Pancreas (tissue), 10 donors: ENCODE data around the gene DPH7. TPM values are rescaled to one million over a fixed set of nuclear protein-coding genes. Genes with fewer than 3 reads are reported as not detected.
"Not testable (repeated sequence)": the region's sequence is repeated elsewhere in the genome, so short reads cannot be mapped to it uniquely, and the experiment has no call there.

Experiments used
- ATAC-seq, 4 donors: fragments of 200-7000 bp; cut with Tn5 transposase; one replicate each; pipeline versions ENCODE4 v1.8.0 to v1.9.1; 2020; ENCODE audit warnings: mild to moderate bottlenecking in 4 of 4, moderate library complexity in 4 of 4
- DNase-seq, 6 donors: peaks; one replicate each; pipeline ENCODE4 v3.0.0-alpha.2; 2020
- FAIRE-seq: peaks from 2 replicates; lab custom pipeline; 2012; peaks lifted over from hg19 to GRCh38; lab: Jason Lieb, UNC
- H3K27ac ChIP-seq, 4 donors: fragments of 200-600 bp; sonication (generic); 1 replicate in 3 of 4; 2 replicates in 1 of 4; pipeline versions ENCODE4 v1.5.0 to v1.8.0; 2020
- H3K27me3 ChIP-seq, 4 donors: fragments of 200-600 bp; one replicate each; pipeline ENCODE4 v1.8.0; 2021
- H3K36me3 ChIP-seq, 3 donors: fragments of 200-600 bp; sonication (generic) in 1 of 3; one replicate each; pipeline versions ENCODE4 v1.5.0 to v1.8.0; 2020 to 2021
- H3K4me1 ChIP-seq, 3 donors: fragments of 200-600 bp; one replicate each; pipeline ENCODE4 v1.8.0; 2021
- H3K4me3 ChIP-seq, 4 donors: fragments of 200-600 bp; sonication (generic) in 2 of 4; one replicate each; pipeline versions ENCODE4 v1.5.0 to v1.8.0; 2020 to 2021
- H3K9me3 ChIP-seq, 4 donors: fragments of 200-600 bp; one replicate each; pipeline ENCODE4 v1.8.0; 2021
- WGBS, 2 donors: extraction: QIAGEN DNeasy Blood & Tissue Kit; methylation state at CpG; one replicate each; pipeline ENCODE4 v1.1.7; 2013; 5-methylcytosine and 5-hydroxymethylcytosine counted together
- intact Hi-C, 3 donors: fragments of 100-400 bp; cut with DNase I; formaldehyde crosslinking; loops; one replicate each; pipeline versions ENCODE4 v1.11.1 to v1.14.2; 2022
- polyA plus RNA-seq, 2 donors: library from polyadenylated mRNA; stranded (reverse); fragments of 200-250 nt; gene quantifications; one replicate each; pipeline ENCODE4 v1.2.3, GENCODE V29; 2013
- total RNA-seq, 6 donors: library from RNA; stranded (reverse); fragmentation: NEBNext Ultra II Directional in 4 of 6; extraction: Animal tissue kit (Norgen Biotek cat#: 25700) in 4 of 6; gene quantifications; one replicate each; pipeline versions ENCODE4 v1.2.1 to v1.2.4, GENCODE V29; 2021 to 2023
- TF ChIP-seq, protein P1 (sequence below), 4 donors: fragments of 200-600 bp; sonication (generic) in 3 of 4; IDR thresholded peaks; one replicate each; pipeline versions ENCODE4 v1.5.0 to v1.8.0; 2021; ENCODE audit warnings: antibody characterized with exemption in 4 of 4
- donor health status: healthy with polysubstance abuse.
- donor health status: DM: no; HTN: no; CAD: no; lungs with moderate emphysema.
- donor health status: DM: no; HTN: no; CAD: no.
- donor health status: control.
- donor health status: control.
- donor health status: Bipolar disorder and iron deficiency.
- donor health status: DM: yes; HTN: yes; CAD: no.
- donor health status: DM: no; HTN: no; CAD: no.
- donor health status: DM: no; HTN: no; CAD: no.
- donor health status: DM: yes; HTN: yes; CAD: no.

Gene DPH7
- total and polyA plus RNA-seq, 8 donors = 16.7 to 174 (median 24.8) TPM

DNA sequence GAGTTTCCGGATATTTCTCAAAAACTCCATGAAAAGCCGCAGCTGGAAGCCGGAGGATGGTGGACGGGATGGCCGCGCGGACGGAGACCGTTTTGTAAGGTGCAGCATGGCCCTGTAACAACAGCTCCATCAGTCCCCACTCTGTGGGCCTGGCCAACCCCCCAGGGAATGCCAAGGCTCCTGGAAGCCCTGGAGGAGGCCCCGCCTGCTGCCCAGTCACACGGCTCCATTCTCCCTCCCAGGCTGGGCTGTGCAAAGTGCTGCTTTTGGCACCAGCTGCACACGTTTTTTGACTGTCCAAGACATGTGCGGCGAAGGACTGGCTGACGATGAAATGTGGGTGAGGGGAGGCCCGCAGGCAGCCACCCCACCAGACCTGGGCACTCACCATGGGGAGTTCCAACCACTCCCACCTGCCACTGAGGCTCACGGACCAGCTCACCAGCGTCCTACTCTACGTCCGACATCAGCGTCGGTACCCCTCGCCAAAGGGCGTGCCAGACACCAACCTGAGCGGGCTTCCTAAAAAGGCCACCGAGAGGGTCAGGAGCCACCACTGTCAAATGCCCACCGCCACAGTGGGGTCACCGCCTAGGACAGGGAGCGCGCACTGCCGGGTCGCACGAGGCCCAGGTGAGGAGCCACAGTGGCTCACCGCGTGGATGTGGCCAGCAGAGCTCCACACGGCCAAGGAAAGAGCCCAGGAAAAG lies 55.8 kb downstream of the DPH7 start:
- H3K27me3 ChIP-seq = no peaks in the 10 kb centered on the region
- no peak overlapping the region for H3K4me3 ChIP-seq
- 94% methylated on average over 36 of the region's 36 CpGs for WGBS, 2 donors
- peaks cover 6 to 15% (median 9%) of the 10 kb centered on the region in 3 donors for H3K4me1 ChIP-seq
- H3K36me3 ChIP-seq = no peaks in the 10 kb centered on the region
- H3K9me3 ChIP-seq = no peaks in the 10 kb centered on the region
- FAIRE-seq = no peak
- intact Hi-C loops = loop anchor here in 2 of 3 donors (10.0 kb wide), 2 partner anchors 228 to 248 kb away; partner anchors contain the start of gene TOR4A (in 1 of the 2)
- DNase-seq = peak in 2 of 6 donors; percentile 8 to 53
- no peak for ATAC-seq
- no peak overlapping the region for H3K27ac ChIP-seq
- TF ChIP-seq, protein P1, sequence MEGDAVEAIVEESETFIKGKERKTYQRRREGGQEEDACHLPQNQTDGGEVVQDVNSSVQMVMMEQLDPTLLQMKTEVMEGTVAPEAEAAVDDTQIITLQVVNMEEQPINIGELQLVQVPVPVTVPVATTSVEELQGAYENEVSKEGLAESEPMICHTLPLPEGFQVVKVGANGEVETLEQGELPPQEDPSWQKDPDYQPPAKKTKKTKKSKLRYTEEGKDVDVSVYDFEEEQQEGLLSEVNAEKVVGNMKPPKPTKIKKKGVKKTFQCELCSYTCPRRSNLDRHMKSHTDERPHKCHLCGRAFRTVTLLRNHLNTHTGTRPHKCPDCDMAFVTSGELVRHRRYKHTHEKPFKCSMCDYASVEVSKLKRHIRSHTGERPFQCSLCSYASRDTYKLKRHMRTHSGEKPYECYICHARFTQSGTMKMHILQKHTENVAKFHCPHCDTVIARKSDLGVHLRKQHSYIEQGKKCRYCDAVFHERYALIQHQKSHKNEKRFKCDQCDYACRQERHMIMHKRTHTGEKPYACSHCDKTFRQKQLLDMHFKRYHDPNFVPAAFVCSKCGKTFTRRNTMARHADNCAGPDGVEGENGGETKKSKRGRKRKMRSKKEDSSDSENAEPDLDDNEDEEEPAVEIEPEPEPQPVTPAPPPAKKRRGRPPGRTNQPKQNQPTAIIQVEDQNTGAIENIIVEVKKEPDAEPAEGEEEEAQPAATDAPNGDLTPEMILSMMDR (IDR thresholded peaks at IDR 0.05) = no peak

GRCh38 chr9:137521405-137521985 lies 57.2 kb downstream of the DPH7 start:
- Histone ChIP-seq H3K27me3 (no peaks in the 10 kb centered on the region), H3K27ac (peak overlapping the region in 3 of 4 donors; percentile 2 to 70 (median 70)), H3K4me3 (no peak overlapping the region), H3K36me3 (no peaks in the 10 kb centered on the region), H3K9me3 (no peaks in the 10 kb centered on the region), H3K4me1 (peaks cover 6 to 15% (median 9%) of the 10 kb centered on the region in 3 donors)
- ATAC-seq (peak; percentile 94 to 95 (median 95)), FAIRE-seq (no peak), DNase-seq (peak; percentile 81 to 95 (median 91))
- intact Hi-C loops = loop anchor here in 2 of 3 donors (10.0 kb wide), 2 partner anchors 227 to 247 kb away; partner anchors contain the start of gene TOR4A (in 1 of the 2)
- WGBS, 2 donors = 63 to 64% methylated on average over 18 of the region's 18 CpGs
- TF ChIP-seq, protein P1 (IDR thresholded peaks at IDR 0.05) = no peak

DNA sequence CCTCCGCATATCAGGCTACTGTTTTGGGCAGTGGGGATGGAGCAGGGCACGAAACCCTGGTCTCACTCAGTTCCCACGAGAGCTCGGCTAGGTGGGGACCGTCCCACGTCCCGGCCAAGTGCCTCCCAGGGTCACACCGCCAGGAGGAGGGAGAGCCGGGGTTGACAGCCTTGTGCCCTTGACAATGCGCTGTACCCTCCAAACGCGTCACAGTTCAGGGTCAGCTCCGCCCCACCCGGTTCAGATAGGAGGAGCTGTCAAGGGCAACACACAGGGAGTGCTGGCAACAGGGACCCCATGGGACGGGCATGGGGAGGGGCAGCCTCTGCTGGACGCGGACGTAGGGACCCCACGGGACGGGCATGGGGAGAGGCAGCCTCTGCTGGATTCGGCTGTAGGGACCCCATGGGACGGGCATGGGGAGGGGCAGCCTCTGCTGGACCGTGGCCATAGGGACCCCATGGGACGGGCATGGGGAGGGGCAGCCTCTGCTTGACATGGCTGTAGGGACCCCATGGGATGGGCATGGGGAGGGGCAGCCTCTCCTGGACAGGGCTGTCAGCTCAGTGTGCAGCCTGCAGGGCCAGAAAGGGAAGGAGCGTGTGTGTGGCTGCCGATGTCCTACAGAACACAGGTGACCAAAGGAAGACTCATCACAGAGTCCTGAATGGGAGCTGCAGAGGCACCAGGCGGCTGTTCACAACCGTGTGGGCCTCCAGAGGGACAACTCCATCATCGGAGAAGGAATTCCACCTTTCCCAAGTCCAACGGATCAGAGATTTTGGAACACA lies 57.9 kb downstream of the DPH7 start:
- Histone ChIP-seq H3K27me3 (no peaks in the 10 kb centered on the region), H3K27ac (peak overlapping the region in 3 of 4 donors; percentile 2 to 70 (median 70)), H3K36me3 (no peaks in the 10 kb centered on the region), H3K4me3 (no peak overlapping the region), H3K9me3 (no peaks in the 10 kb centered on the region), H3K4me1 (peaks cover 6 to 15% (median 9%) of the 10 kb centered on the region in 3 donors)
- DNase-seq = peak in 3 of 6 donors; percentile 33 to 75 (median 39)
- 47 to 52% methylated on average over 30 of the region's 30 CpGs for WGBS, 2 donors
- no peak for FAIRE-seq
- TF ChIP-seq, protein P1 (IDR thresholded peaks at IDR 0.05) = no peak
- intact Hi-C loops = loop anchor here in 2 of 3 donors (10.0 kb wide), 2 partner anchors 226 to 246 kb away; partner anchors contain the start of gene TOR4A (in 1 of the 2)
- ATAC-seq = peak; percentile 40 to 55 (median 44)

DNA sequence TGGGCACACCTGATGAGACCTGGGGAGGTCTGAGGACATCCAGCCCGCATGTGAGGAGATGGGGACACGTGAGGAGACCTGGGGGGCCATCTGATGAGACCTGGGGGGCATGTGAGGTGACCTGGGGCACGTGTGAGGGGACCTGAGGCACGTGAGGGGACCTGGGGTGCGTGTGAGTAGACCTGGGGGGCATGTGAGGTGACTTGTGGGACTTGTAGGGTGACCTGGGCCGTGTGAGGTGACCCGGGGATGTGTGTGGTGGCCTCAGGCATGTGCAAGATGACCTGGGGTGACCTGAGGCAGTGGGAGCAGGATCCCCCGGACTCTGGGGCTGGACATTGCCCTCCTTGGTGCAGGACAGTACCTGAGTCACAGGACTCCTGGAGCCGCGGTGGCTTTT lies 59.2 kb downstream of the DPH7 start:
- Histone ChIP-seq H3K27ac (no peak overlapping the region), H3K27me3 (no peaks in the 10 kb centered on the region), H3K36me3 (no peaks in the 10 kb centered on the region), H3K4me1 (peaks cover 6 to 15% (median 9%) of the 10 kb centered on the region in 3 donors), H3K4me3 (no peak overlapping the region), H3K9me3 (no peaks in the 10 kb centered on the region)
- FAIRE-seq = no peak
- ATAC-seq = no peak
- intact Hi-C loops = no loop called here
- DNase-seq = peak in 2 of 6 donors; percentile 11 to 41
- TF ChIP-seq, protein P1 (IDR thresholded peaks at IDR 0.05) = no peak
- whole genome bisulfite sequencing, 2 donors = 91 to 95% methylated on average over 10 of the region's 10 CpGs

GRCh38 chr9:137518661-137519459 lies 59.9 kb downstream of the DPH7 start:
- intact Hi-C loops, H3K4me3 ChIP-seq, H3K9me3 ChIP-seq, FAIRE-seq, ATAC-seq, H3K27ac ChIP-seq, H3K36me3 ChIP-seq, H3K27me3 ChIP-seq: not testable (repeated sequence)
- DNase-seq = peak in 2 of 6 donors; percentile 12 to 44
- peaks cover 6 to 15% (median 9%) of the 10 kb centered on the region in 3 donors for H3K4me1 ChIP-seq
- WGBS, 2 donors = 94 to 95% methylated on average over 13 of the region's 13 CpGs
